HG02852 (cell line): Measurements from ENCODE around the gene DSCAM.
"Not testable (repeated sequence)": the region's sequence is repeated elsewhere in the genome, so short reads cannot be mapped to it uniquely, and the experiment has no call there.

Experiments used
- ATAC-seq: cut with Tn5 transposase; IDR thresholded peaks from one replicate; pipeline ENCODE4 v1.9.1; 2021; ENCODE audit warnings: mild to moderate bottlenecking, moderate library complexity; ENCODE audit not compliant: unreplicated experiment

Gene DSCAM

GRCh38 chr21:40846587-40847411 lies at the start of gene DSCAM:
Gene DSCAM, minus strand, starts transcription at chr21:40847158. Its CDS starts 497 bp downstream, at chr21:40846661.
- no peak for ATAC-seq

- not testable (repeated sequence) for ATAC-seq
Measured at GRCh38 chr21:40895697-40896096, 48.7 kb upstream of the DSCAM start.

GRCh38 chr21:40886931-40887330 lies 40.0 kb upstream of the DSCAM start:
- no peak for ATAC-seq

DNA sequence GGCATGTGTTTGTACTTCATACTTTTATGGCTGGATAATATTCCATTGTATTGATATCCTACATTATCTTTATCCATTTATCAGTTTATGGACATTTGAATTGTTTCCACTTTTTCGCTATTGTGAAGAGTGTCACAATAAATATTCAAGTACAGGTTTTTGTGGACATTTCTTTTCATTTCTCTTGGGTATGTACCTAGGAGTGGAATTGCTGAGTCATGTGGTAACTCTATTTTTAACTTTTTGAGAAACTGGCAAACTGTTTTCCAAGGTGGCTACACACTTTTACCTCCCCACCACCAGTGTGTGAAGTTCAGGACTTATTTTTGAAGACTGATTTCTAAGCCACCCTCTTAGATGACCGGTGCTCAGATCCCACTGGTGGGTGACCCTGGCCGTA lies 39.0 kb upstream of the DSCAM start:
- ATAC-seq: no peak

DNA sequence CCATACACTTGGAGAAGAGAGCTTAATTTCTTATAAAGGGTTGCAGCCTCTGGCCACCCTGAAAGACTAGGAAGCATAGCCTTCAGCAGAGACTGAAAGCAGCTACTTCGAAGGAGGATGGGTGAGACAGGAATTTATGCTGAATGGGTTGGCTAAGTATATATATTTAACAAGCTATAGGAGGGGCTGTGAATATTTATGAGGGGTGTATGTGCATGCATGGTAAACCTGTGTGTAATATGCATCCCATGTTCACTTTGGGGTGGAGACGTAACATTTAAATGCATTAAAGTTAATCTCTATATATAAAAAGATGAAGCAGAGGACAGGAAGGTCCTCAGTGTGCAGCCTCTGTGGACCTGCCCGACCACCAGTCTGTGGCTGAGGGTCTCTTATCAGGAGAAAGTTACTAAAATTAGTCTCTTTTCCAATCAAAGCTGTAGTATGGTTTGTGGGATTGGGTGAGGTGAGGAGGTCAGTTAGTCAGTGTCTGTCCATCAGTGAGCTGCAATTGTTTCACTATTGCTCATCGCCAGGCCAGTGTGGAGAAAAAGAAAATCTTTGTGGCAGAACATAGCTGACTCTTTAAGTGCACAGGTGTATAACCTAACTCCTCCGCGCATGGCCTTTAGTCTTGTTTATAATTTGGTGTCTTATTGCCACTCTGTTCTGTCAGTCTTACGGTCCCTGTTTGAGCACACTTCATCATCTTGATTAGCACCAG lies 35.4 kb upstream of the DSCAM start:
- ATAC-seq: no peak

- no peak for ATAC-seq
Measured at GRCh38 chr21:40881767-40882166, 34.8 kb upstream of the DSCAM start.

DNA sequence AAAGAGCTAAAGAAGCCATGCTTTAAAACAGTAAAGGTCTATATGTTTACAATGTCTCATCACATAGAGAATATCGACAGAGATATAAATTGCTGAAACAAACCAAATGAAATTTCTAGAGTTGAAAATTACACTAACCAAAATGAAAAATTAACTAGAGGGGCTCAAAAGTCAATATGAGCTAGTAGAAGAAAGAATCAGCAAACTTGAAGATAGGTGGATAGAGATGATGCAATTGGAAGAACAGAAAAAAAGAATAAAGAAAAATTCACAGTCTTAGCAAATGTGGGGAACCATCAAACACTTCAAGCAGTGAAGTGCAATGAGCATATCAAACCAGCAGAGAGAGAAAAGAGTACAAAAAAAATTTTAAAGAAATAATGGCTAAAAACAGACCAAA lies 24.1 kb upstream of the DSCAM start:
- ATAC-seq: no peak

GRCh38 chr21:40863839-40864238 lies 16.9 kb upstream of the DSCAM start:
- no peak for ATAC-seq

- ATAC-seq: no peak
Measured at GRCh38 chr21:40858517-40858916, 11.6 kb upstream of the DSCAM start.

GRCh38 chr21:40853956-40854688 lies 7.2 kb upstream of the DSCAM start:
- no peak for ATAC-seq

GRCh38 chr21:40852563-40852962 lies 5.6 kb upstream of the DSCAM start:
- ATAC-seq: no peak

DNA sequence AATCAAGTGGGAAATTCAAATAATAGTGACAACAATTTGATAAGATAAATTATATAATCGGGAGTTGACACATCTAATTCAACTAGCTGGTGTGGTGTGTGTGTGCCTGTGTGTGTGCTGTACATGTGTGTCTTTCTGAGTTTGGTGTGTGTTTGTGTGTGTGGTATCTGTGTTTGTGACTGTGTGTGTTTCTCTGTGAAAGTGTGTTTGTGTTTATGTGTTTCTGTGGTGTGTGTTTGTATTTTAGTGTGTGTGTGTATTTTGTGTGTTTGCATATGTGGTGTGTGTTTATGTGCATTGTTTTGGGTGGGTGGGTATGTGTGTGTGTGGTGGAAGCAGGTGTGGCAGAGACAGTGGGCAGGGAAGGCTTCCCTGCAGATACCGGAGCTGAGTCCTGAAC lies 4.8 kb upstream of the DSCAM start:
- no peak for ATAC-seq

DNA sequence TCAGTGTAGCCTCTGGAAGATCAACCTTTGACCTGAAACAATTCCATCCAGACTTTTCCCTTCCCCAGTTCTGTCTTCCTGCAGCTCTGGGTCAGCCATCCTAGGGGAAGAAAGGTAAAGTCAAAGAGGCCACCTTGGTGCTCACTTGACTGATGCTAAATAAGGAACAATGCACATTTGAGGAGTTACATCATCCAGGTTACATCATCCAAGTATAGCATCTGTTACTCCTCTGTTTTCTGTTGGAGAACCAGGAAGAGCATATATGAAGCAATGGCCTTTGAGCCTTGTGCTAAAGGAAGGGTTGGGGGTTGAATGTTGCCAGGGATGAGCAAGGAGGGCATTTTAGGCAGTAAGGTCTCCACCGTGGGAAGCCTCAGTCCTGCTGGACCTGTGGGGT lies 3.1 kb upstream of the DSCAM start:
- ATAC-seq: no peak

DNA sequence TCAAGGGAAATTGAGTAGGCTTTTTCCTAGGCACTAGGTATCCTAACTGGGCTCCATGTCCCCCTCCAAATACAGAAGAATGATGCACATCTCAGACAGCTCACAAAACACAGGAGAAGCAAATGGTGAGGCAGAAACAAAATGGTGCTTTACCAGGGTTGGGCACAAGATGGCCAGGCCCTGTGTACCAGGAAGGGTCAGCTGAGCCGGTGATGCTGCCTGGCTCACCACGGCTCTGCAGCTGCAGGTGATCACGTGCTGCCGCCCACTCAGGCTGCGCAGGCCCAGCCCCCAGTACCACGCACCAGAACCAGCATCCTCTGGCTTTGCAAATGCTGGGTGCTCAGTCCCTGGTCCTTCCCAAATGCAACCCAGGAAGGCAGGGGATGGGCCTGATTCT lies 993 bp upstream of the DSCAM start:
- ATAC-seq: no peak

DNA sequence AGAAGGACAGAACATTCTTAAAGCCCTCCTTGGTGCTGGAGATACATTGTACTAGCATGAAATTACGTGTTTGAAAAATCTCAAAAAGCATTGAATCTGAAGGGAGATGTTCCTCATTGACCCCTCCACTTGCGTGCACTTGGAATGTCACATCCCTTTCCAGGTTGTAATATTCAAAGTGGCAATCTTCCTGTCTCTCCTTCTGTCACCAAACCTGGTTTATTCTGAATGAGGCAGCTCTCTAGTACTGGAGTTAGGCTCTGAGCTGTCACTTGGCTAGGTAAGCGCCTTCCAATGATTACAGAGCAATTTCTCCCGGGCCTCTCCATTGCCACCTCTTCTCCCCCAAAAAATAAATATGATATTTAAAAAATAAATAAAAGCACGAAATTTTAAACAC lies 855 bp downstream of the DSCAM start:
- no peak for ATAC-seq

- ATAC-seq: no peak
Measured at GRCh38 chr21:40845441-40845995, 1.4 kb downstream of the DSCAM start.

GRCh38 chr21:40844935-40845334 lies 2.0 kb downstream of the DSCAM start:
- no peak for ATAC-seq

GRCh38 chr21:40842197-40842552 lies 4.8 kb downstream of the DSCAM start:
- no peak for ATAC-seq

GRCh38 chr21:40841524-40842196 lies 5.3 kb downstream of the DSCAM start:
- no peak for ATAC-seq

GRCh38 chr21:40840401-40841125 lies 6.4 kb downstream of the DSCAM start:
- ATAC-seq: no peak
